MCF 10A (cell line): ENCODE measurements around the gene DOP1A. TPM values are rescaled to one million over a fixed set of nuclear protein-coding genes. Genes with fewer than 3 reads are reported as not detected.

ENCODE experiments used
- BruUV-seq: library from RNA; stranded (reverse); fragments of 400-500 nt; replicated peaks from 2 replicates; lab custom pipeline; 2021; lab: Mats Ljungman, UMichigan
- CTCF ChIA-PET: fragments of 300-600 bp; sonication (Branson Sonifier 250); formaldehyde crosslinking; extraction: SDS; loops from one replicate; lab custom pipeline; 2021; ENCODE audit warnings: antibody characterized with exemption, inconsistent platforms; lab: Yijun Ruan, JAX
- POLR2A ChIA-PET: fragments of 300-600, 350-650 bp; sonication (Branson Sonifier 250); formaldehyde crosslinking; extraction: SDS; loops from one replicate; lab custom pipeline; 2020; ENCODE audit warnings: antibody characterized with exemption, inconsistent platforms; lab: Yijun Ruan, JAX
- DNase-seq: peaks from one replicate; pipeline ENCODE4 v3.0.0-alpha.2; 2018; ENCODE audit not compliant: unreplicated experiment
- H3K27ac Mint-ChIP-seq: one replicate; pipeline ENCODE4 v1.8.0; 2022; ENCODE audit warnings: mild to moderate bottlenecking, low read depth, mixed read lengths; ENCODE audit not compliant: unreplicated experiment
- H3K27me3 Mint-ChIP-seq: one replicate; pipeline ENCODE4 v1.8.0; 2022; ENCODE audit warnings: mixed read lengths; ENCODE audit not compliant: insufficient read depth, unreplicated experiment
- H3K36me3 Mint-ChIP-seq: one replicate; pipeline ENCODE4 v1.8.0; 2022; ENCODE audit warnings: mild to moderate bottlenecking, moderate library complexity, mixed read lengths; ENCODE audit not compliant: insufficient read depth, unreplicated experiment
- H3K4me1 Mint-ChIP-seq: one replicate; pipeline ENCODE4 v1.8.0; 2022; ENCODE audit warnings: mixed read lengths; ENCODE audit not compliant: insufficient read depth, unreplicated experiment
- H3K4me3 Mint-ChIP-seq: one replicate; pipeline ENCODE4 v1.8.0; 2022; ENCODE audit warnings: mild to moderate bottlenecking, moderate library complexity, mixed read lengths; ENCODE audit not compliant: unreplicated experiment
- H3K9me3 Mint-ChIP-seq: one replicate; pipeline ENCODE4 v1.8.0; 2022; ENCODE audit warnings: mixed read lengths; ENCODE audit not compliant: unreplicated experiment
- intact Hi-C: fragments of 100-400 bp; cut with micrococcal nuclease; formaldehyde crosslinking; loops from 2 replicates; pipeline ENCODE4 v1.14.1; 2022
- total RNA-seq: library from RNA; stranded (reverse); gene quantifications from 2 replicates; pipeline ENCODE4 v1.2.3, GENCODE V29; 2022
- TF ChIP-seq, protein P1 (sequence below): fragments of 200-600 bp; IDR thresholded peaks from one replicate; pipeline ENCODE4 v1.8.0; 2022; ENCODE audit warnings: antibody characterized with exemption, mild to moderate bottlenecking; ENCODE audit not compliant: unreplicated experiment

DOP1A gene
- total RNA-seq, 1 experiment from 2014 or later, result 31.3 TPM

DNA sequence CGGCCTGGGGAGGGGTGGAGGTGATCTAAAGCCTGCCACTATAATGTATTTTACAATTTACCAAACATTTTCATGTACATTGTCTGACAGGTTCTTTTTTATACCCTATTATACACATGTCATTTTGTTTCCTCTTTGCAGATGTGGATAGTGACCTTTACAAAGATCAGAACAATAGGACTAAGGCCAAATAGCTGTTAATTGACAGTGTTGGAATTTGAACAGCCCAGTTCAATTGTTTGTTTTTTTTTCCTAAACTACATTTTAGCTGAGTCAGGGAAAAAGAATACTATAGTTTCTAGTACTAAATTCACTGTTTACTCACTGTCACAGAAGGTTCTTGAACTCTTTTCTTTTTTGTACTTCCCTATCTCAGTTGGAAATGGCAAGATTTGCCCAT lies 85.4 kb downstream of the DOP1A start:
- CTCF ChIA-PET, result interaction anchor here (0.5 to 4.5 kb wide), 3 partner anchors 12 to 359 kb away, joined by 3 to 21 read pairs (median 5); partner anchors contain the start of genes DOP1A and UBE3D
- BruUV-seq, result no TSS peak
- intact Hi-C loops, result no loop called here
- POLR2A ChIA-PET, result no interaction called here
- no peak overlapping the region for H3K27ac Mint-ChIP-seq
- TF ChIP-seq, protein P1, sequence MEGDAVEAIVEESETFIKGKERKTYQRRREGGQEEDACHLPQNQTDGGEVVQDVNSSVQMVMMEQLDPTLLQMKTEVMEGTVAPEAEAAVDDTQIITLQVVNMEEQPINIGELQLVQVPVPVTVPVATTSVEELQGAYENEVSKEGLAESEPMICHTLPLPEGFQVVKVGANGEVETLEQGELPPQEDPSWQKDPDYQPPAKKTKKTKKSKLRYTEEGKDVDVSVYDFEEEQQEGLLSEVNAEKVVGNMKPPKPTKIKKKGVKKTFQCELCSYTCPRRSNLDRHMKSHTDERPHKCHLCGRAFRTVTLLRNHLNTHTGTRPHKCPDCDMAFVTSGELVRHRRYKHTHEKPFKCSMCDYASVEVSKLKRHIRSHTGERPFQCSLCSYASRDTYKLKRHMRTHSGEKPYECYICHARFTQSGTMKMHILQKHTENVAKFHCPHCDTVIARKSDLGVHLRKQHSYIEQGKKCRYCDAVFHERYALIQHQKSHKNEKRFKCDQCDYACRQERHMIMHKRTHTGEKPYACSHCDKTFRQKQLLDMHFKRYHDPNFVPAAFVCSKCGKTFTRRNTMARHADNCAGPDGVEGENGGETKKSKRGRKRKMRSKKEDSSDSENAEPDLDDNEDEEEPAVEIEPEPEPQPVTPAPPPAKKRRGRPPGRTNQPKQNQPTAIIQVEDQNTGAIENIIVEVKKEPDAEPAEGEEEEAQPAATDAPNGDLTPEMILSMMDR, result no peak
- peaks cover 60% of the 10 kb centered on the region for H3K36me3 Mint-ChIP-seq
- no peaks in the 10 kb centered on the region for H3K9me3 Mint-ChIP-seq
- DNase-seq, result no peak
- no peaks in the 10 kb centered on the region for H3K4me1 Mint-ChIP-seq
- no peak overlapping the region for H3K4me3 Mint-ChIP-seq
- no peaks in the 10 kb centered on the region for H3K27me3 Mint-ChIP-seq

DNA sequence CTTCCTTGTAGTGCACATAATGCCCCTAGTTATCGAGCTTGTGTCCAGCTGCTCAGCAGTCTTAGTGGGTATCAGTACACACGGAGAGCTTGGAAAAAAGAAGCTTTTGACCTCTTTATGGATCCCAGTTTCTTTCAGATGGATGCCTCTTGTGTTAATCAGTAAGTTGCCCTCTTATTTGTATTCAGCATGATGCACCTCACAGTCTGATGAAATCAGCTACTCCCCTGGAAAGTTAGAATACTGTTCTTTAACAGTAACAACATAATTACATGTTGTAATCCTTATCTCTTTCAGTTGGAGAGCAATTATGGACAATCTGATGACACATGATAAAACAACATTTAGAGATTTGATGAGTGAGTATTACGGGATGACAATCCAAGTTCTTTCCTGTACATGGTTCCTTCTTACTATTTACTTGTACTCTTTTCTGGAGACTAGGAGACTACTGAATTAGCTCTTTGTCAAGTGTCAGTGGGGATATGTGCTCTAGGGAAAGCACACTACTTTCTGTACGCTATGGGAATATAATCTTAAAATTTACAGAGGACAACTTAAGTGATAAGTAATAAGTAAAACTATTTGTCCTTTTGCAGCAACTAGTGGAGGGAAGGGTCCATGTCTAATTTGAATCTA lies 86.5 kb downstream of the DOP1A start:
- Mint-ChIP-seq H3K9me3 (no peaks in the 10 kb centered on the region), H3K27ac (no peak overlapping the region), H3K4me3 (no peak overlapping the region), H3K36me3 (peaks cover 60% of the 10 kb centered on the region), H3K4me1 (no peaks in the 10 kb centered on the region), H3K27me3 (no peaks in the 10 kb centered on the region)
- no TSS peak for BruUV-seq
- POLR2A ChIA-PET, result interaction anchor here (0.9 kb wide), 1 partner anchor 84 kb away, joined by 3 read pairs; no protein-coding TSS in a partner anchor
- TF ChIP-seq, protein P1, result no peak
- intact Hi-C loops, result no loop called here
- CTCF ChIA-PET, result interaction anchor here (1.1 to 4.5 kb wide), 4 partner anchors 11 to 87 kb away, joined by 3 to 21 read pairs (median 4); partner anchors contain the start of genes DOP1A and UBE3D
- no peak for DNase-seq

DNA sequence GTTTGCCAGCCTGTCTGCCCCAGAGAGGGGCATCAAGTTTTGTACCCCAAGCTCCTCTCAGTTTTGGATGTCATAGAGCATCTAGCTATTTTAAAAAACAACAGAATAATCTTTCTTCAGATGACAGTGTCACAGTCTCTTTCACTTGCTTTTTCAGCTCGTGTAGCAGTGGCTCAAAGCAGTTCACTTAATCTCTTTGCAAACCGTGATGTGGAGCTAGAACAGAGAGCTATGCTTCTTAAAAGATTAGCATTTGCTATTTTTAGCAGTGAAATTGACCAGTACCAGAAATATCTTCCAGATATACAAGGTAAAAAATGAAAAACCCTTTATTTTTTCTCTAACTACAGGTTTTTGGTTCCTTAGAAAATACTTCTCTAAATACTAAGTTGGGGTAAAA lies 88.3 kb downstream of the DOP1A start:
- no peaks in the 10 kb centered on the region for H3K4me1 Mint-ChIP-seq
- CTCF ChIA-PET, result interaction anchor here (0.8 to 4.5 kb wide), 2 partner anchors 61 to 89 kb away, joined by 3 to 21 read pairs; partner anchors contain the start of genes DOP1A and UBE3D
- no peak for DNase-seq
- POLR2A ChIA-PET, result interaction anchor here (0.6 kb wide), 1 partner anchor 46 kb away, joined by 3 read pairs; no protein-coding TSS in a partner anchor
- BruUV-seq, result no TSS peak
- no peak overlapping the region for H3K4me3 Mint-ChIP-seq
- TF ChIP-seq, protein P1, result no peak
- no peaks in the 10 kb centered on the region for H3K9me3 Mint-ChIP-seq
- peaks cover 62% of the 10 kb centered on the region for H3K36me3 Mint-ChIP-seq
- H3K27me3 Mint-ChIP-seq, result no peaks in the 10 kb centered on the region
- H3K27ac Mint-ChIP-seq, result no peak overlapping the region
- intact Hi-C loops, result no loop called here

DNA sequence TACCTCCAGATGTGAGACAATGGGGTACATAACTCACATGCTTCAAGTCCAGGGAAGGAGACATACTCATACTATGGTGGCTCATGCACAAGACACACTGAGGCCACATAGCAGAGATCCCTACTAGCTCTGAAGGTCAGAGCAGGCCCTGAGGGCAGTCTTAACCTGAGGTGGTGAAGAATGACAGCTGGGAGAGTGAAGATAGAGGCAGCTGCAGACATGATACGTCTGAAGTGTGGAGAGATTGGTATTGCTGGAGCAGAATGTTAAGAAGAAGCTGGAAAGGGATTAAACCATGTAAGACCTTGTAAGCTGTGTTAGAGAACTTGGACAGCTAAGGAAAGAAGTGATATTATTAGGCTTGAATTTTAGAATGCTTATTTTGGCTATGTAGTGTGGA lies 92.7 kb downstream of the DOP1A start:
- Mint-ChIP-seq H3K27me3 (no peaks in the 10 kb centered on the region), H3K4me1 (no peaks in the 10 kb centered on the region), H3K27ac (no peak overlapping the region), H3K4me3 (no peak overlapping the region), H3K9me3 (no peaks in the 10 kb centered on the region), H3K36me3 (peaks cover 64% of the 10 kb centered on the region)
- TF ChIP-seq, protein P1, result no peak
- ChIA-PET CTCF (interaction anchor here (0.6 to 1.2 kb wide), 2 partner anchors 42 to 94 kb away, joined by 3 read pairs; partner anchors contain the start of gene UBE3D), POLR2A (interaction anchor here (0.6 to 0.9 kb wide), 4 partner anchors 12 to 1015 kb away, joined by 3 read pairs; no protein-coding TSS in a partner anchor)
- BruUV-seq, result no TSS peak
- intact Hi-C loops, result no loop called here
- DNase-seq, result no peak
